Endothelial cell (in vitro differentiated cells): ENCODE data around the gene MCU. TPM values are rescaled to one million over a fixed set of nuclear protein-coding genes. Genes with fewer than 3 reads are reported as not detected.

Source experiments
- DNase-seq: peaks from one replicate; pipeline ENCODE4 v3.0.0; 2021; ENCODE audit warnings: low spot score
- H3K27ac Mint-ChIP-seq: one replicate; pipeline ENCODE4 v1.8.0; 2021; ENCODE audit warnings: mixed read lengths, inconsistent platforms; ENCODE audit not compliant: unreplicated experiment
- H3K27me3 Mint-ChIP-seq: one replicate; pipeline ENCODE4 v1.8.0; 2021; ENCODE audit warnings: mild to moderate bottlenecking, moderate library complexity, mixed read lengths, inconsistent platforms; ENCODE audit not compliant: unreplicated experiment
- H3K36me3 Mint-ChIP-seq: one replicate; pipeline ENCODE4 v1.8.0; 2021; ENCODE audit warnings: mild to moderate bottlenecking, low read depth, mixed read lengths, inconsistent platforms; ENCODE audit not compliant: unreplicated experiment
- H3K4me1 Mint-ChIP-seq: one replicate; pipeline ENCODE4 v1.8.0; 2021; ENCODE audit warnings: mild to moderate bottlenecking, mixed read lengths, inconsistent platforms; ENCODE audit not compliant: unreplicated experiment
- H3K4me3 Mint-ChIP-seq: one replicate; pipeline ENCODE4 v1.8.0; 2021; ENCODE audit warnings: mild to moderate bottlenecking, mixed read lengths, inconsistent platforms; ENCODE audit not compliant: unreplicated experiment
- H3K9me3 Mint-ChIP-seq: one replicate; pipeline ENCODE4 v1.8.0; 2021; ENCODE audit warnings: mixed read lengths, inconsistent platforms; ENCODE audit not compliant: unreplicated experiment
- total RNA-seq: library from RNA; stranded (reverse); fragmentation: NEBNext Ultra II Directional; extraction: Animal tissue kit (Norgen Biotek cat#: 25700); gene quantifications from one replicate; pipeline ENCODE4 v1.2.1, GENCODE V29; 2021; ENCODE audit not compliant: unreplicated experiment
- TF ChIP-seq, protein P1 (sequence below): fragments of 200-600 bp; sonication (generic); IDR thresholded peaks from one replicate; pipeline ENCODE4 v1.5.0; 2021; ENCODE audit warnings: antibody characterized with exemption; ENCODE audit not compliant: unreplicated experiment

MCU gene
- total RNA-seq, 1 donor from 2014 or later, result 39.6 TPM

DNA sequence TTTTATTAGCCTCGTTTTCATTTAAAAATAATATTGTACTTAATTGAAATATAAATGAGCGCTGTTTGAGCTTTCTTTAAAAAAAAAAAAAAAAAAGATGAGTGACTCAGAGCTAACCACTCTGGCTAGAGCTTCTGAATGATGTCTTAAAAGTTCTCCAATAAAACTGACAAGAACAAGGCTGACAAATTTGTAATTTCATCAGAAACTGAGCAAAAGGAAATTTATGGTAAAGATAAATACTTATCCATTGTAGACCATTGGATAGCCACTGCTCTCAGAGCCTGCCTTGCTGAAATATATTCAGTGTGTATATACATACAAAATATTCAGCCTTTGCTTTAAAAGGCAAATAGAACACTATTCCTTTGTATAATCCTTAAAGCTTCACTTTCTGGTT, 110.4 kb downstream of the MCU start:
- no peak for DNase-seq
- H3K4me3 Mint-ChIP-seq, result no peak overlapping the region

DNA sequence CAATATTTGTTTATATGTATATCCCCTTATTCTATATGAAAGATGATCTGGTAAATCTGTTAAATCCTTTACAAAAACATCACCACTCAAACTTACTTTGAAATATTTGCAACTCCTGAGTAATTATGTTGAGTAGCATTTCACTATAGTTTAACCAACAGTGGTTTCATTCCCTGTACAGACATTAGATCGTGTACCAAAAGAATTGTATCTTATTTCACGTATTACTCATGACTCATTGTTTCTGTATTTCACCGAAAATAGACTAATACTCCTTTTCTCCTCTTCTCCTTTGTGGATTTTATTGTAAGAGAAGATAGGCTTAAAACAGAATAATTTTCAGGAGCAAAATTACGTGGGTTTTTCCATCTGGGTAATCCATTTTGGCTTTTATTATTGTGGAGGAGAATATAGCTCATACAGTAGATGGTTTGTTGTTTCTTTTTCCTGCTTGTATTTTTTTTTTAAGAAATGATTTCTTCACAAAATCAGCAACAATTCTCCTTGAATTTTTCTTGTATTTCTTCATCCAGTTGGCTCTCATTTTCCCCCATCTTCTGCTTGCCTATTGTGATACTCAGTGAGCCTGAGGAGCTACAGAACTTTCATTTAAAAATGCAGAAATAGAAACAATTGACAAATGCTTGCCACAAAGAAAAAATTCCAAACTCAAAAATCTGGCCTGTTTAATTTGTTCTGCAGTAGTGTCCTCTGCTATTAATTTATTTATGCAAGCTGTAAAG, 111.0 kb downstream of the MCU start:
- Mint-ChIP-seq H3K27ac (peak overlapping the region; percentile 82), H3K27me3 (peaks cover 1% of the 10 kb centered on the region), H3K4me1 (peaks cover 35% of the 10 kb centered on the region), H3K9me3 (no peaks in the 10 kb centered on the region), H3K4me3 (no peak overlapping the region), H3K36me3 (peaks cover 3% of the 10 kb centered on the region)
- no peak for DNase-seq
- TF ChIP-seq, protein P1, sequence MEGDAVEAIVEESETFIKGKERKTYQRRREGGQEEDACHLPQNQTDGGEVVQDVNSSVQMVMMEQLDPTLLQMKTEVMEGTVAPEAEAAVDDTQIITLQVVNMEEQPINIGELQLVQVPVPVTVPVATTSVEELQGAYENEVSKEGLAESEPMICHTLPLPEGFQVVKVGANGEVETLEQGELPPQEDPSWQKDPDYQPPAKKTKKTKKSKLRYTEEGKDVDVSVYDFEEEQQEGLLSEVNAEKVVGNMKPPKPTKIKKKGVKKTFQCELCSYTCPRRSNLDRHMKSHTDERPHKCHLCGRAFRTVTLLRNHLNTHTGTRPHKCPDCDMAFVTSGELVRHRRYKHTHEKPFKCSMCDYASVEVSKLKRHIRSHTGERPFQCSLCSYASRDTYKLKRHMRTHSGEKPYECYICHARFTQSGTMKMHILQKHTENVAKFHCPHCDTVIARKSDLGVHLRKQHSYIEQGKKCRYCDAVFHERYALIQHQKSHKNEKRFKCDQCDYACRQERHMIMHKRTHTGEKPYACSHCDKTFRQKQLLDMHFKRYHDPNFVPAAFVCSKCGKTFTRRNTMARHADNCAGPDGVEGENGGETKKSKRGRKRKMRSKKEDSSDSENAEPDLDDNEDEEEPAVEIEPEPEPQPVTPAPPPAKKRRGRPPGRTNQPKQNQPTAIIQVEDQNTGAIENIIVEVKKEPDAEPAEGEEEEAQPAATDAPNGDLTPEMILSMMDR, result no peak

More for the DNA sequence above, 110.4 kb downstream of the MCU start:
- TF ChIP-seq, protein P1, result no peak
- Mint-ChIP-seq H3K9me3 (no peaks in the 10 kb centered on the region), H3K4me1 (peaks cover 35% of the 10 kb centered on the region), H3K36me3 (peaks cover 3% of the 10 kb centered on the region), H3K27ac (no peak overlapping the region), H3K27me3 (peaks cover 1% of the 10 kb centered on the region)

DNA sequence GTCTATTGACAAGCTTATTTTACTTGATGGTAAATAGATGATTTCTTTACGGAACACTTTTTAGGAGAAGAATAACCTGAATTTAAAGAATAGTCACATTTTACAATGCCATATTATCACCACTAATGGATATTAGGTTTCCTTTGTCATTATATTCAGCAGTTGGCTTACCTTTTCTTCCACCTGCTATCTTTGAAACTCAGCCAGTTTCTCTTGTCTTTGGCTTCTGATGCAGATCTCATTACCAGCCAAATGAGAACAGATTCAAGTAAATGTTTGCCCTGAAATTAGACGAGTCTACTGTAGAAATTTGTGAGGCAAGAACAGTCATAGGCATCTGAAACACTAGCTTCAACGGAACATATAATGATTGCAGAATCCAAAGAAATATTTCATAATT, 116.1 kb downstream of the MCU start:
- no peaks in the 10 kb centered on the region for H3K9me3 Mint-ChIP-seq
- peaks cover 3% of the 10 kb centered on the region for H3K36me3 Mint-ChIP-seq
- H3K27me3 Mint-ChIP-seq, result peaks cover 4% of the 10 kb centered on the region
- no peak overlapping the region for H3K27ac Mint-ChIP-seq
- H3K4me1 Mint-ChIP-seq, result peaks cover 23% of the 10 kb centered on the region
- DNase-seq, result no peak
- TF ChIP-seq, protein P1, result no peak
- H3K4me3 Mint-ChIP-seq, result no peak overlapping the region

DNA sequence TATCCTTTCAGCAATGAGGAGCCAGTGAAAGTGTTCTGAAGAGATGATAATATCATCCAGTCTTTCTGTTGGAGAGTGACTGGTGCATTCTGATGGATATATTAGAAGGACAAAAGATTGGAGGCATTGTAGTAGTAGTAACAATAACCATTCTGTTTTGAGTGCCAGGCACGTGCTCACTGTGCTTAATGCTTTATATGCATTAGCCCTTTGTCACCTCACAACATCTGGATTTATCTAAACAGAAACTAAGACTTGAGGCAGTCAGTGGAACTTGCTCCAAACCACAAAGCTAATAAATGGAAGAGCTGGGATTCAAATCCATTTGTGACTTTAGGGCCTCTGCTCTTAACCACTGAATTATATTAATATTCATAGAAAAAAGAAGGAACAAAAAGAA, 117.1 kb downstream of the MCU start:
- no peaks in the 10 kb centered on the region for H3K9me3 Mint-ChIP-seq
- TF ChIP-seq, protein P1, result no peak
- H3K27me3 Mint-ChIP-seq, result peaks cover 4% of the 10 kb centered on the region
- H3K4me1 Mint-ChIP-seq, result peaks cover 19% of the 10 kb centered on the region
- no peak overlapping the region for H3K4me3 Mint-ChIP-seq
- no peak overlapping the region for H3K27ac Mint-ChIP-seq
- H3K36me3 Mint-ChIP-seq, result peaks cover 3% of the 10 kb centered on the region
- no peak for DNase-seq

DNA sequence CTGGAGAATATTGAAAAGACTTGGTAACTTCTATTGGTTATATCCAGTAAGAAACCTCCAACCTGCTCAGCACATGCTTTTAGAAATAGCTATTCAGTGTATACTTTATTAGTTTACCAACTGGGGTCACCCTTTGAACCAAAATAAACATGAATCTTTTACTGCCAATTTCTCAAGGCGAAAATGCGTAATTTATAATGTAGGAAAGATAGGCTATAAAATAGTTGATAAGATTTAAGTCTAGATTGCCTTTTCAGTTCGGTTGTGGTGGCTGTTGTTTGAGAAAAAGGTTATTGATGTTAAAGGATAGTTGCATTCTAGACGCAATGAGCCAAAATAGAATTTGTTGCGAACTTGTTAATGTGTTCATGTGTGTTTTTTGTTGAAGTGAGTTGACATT, 119.0 kb downstream of the MCU start:
- Mint-ChIP-seq H3K36me3 (peaks cover under 1% of the 10 kb centered on the region), H3K4me3 (no peak overlapping the region), H3K9me3 (no peaks in the 10 kb centered on the region), H3K27me3 (peaks cover 2% of the 10 kb centered on the region), H3K27ac (no peak overlapping the region), H3K4me1 (peaks cover 19% of the 10 kb centered on the region)
- no peak for DNase-seq
- TF ChIP-seq, protein P1, result no peak
